ENCODE data around the gene ZNF573.
"Not testable (repeated sequence)": the region's sequence is repeated elsewhere in the genome, so short reads cannot be mapped to it uniquely, and the experiment has no call there.

ZNF573 gene

GRCh38 chr19:37779127-37780005 is at the start of gene ZNF573:
TSS of gene ZNF573 (minus strand) at chr19:37779586. CDS start at chr19:37773729, 5,857 bp downstream.
- Mint-ChIP-seq H3K4me3 (peak within 1 kb of the TSS; percentile 97), H3K27me3 (no peaks in the 10 kb centered on the region), H3K36me3 (peaks cover 28% of the 10 kb centered on the region), H3K4me1 (peaks cover 43% of the 10 kb centered on the region), H3K27ac (peak within 1 kb of the TSS; percentile 96), H3K9me3 (peaks cover 15% of the 10 kb centered on the region)

GRCh38 chr19:37817180-37817981 is 38.0 kb upstream of the ZNF573 start:
- peaks cover 38% of the 10 kb centered on the region for H3K9me3 Mint-ChIP-seq
- H3K4me1 Mint-ChIP-seq, result no peaks in the 10 kb centered on the region
- H3K27me3 Mint-ChIP-seq, result peaks cover 17% of the 10 kb centered on the region
- H3K27ac Mint-ChIP-seq, result no peak overlapping the region
- peaks cover 28% of the 10 kb centered on the region for H3K36me3 Mint-ChIP-seq
- H3K4me3 Mint-ChIP-seq, result no peak overlapping the region

DNA sequence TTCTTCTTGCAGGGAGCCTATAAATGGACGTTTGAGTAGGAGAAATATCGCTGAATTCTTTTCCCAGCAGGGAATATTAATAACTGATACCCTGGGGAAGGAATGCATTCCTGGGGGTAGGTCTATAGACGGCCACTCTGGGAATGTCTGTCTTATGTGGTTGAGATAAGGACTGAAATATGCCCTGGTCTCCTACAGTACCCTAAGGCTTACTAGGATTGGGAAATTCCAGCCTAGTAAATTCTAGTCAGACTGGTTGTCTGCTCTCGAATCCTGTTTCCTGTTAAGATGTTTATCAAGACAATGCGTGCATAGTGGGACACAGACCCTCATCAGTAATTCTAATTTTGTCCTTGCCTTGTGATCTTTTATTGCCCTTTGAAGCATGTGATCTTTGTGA is 36.2 kb upstream of the ZNF573 start:
- peaks cover 26% of the 10 kb centered on the region for H3K36me3 Mint-ChIP-seq
- peaks cover 28% of the 10 kb centered on the region for H3K9me3 Mint-ChIP-seq
- H3K27ac Mint-ChIP-seq, H3K4me1 Mint-ChIP-seq, H3K4me3 Mint-ChIP-seq: not testable (repeated sequence)
- peaks cover 16% of the 10 kb centered on the region for H3K27me3 Mint-ChIP-seq

DNA sequence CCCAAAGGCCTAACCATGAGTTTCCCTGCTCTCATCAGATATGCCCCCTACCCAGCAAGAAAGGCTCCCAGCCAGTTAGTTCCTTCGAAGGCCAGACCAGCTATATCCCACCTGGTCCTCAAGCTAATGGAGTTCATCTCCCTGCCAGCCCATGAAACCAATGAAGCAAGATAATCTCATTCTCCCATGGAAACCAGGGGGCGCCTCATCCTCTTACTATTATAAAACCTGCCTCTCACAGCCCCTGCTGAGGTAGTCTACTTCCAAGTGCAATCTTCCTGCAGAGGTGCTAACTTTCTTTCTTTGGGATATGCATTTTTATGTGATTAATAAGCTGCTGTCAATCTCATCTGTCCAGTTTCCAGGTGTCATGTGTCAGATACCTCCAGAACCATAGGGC is 34.0 kb upstream of the ZNF573 start:
- Mint-ChIP-seq H3K4me3 (no peak overlapping the region), H3K36me3 (peaks cover 15% of the 10 kb centered on the region), H3K27ac (no peak overlapping the region), H3K4me1 (no peaks in the 10 kb centered on the region), H3K27me3 (peaks cover 12% of the 10 kb centered on the region), H3K9me3 (peaks cover 18% of the 10 kb centered on the region)

GRCh38 chr19:37809366-37809765 is 30.0 kb upstream of the ZNF573 start:
- peaks cover 10% of the 10 kb centered on the region for H3K36me3 Mint-ChIP-seq
- no peak overlapping the region for H3K4me3 Mint-ChIP-seq
- H3K27ac Mint-ChIP-seq, result no peak overlapping the region
- H3K9me3 Mint-ChIP-seq, result peaks cover 21% of the 10 kb centered on the region
- H3K4me1 Mint-ChIP-seq, result no peaks in the 10 kb centered on the region
- no peaks in the 10 kb centered on the region for H3K27me3 Mint-ChIP-seq

DNA sequence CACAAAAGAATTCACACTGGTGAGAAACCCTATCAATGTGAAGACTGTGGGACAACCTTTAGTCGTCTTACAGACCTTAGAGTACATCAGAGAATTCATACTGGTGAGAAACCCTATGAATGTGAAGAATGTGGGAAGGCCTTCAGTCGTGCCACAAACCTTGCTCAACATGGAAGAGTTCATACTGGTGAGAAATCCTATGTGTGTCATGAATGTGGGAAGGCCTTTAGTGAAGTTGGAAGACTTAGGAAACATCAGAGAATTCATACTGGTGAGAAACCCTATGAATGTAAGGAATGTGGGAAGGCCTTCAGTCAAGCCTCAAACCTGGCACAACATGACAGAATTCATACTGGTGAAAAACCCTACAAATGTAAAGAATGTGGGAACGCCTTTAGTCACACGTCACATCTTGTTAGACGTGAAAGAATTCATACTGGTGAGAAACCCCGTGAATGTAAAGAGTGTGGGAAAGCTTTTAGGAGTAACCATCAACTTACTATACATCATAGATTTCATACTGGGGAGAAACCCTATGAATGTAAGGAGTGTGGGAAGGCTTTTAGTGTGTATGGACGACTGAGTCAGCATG is 24.0 kb upstream of the ZNF573 start:
- Mint-ChIP-seq H3K4me1 (no peaks in the 10 kb centered on the region), H3K27ac (no peak overlapping the region), H3K4me3 (no peak overlapping the region), H3K27me3 (peaks cover 1% of the 10 kb centered on the region), H3K9me3 (peaks cover 36% of the 10 kb centered on the region), H3K36me3 (peaks cover 28% of the 10 kb centered on the region)

GRCh38 chr19:37790244-37790925 is 11.0 kb upstream of the ZNF573 start:
- Mint-ChIP-seq H3K4me1 (no peaks in the 10 kb centered on the region), H3K27me3 (no peaks in the 10 kb centered on the region), H3K9me3 (peaks cover 37% of the 10 kb centered on the region), H3K4me3 (no peak overlapping the region), H3K36me3 (peaks cover 9% of the 10 kb centered on the region), H3K27ac (no peak overlapping the region)

GRCh38 chr19:37778613-37779126 is 716 bp downstream of the ZNF573 start:
- Mint-ChIP-seq H3K27ac (peak overlapping the region; percentile 96), H3K4me3 (peak overlapping the region; percentile 97), H3K9me3 (peaks cover 15% of the 10 kb centered on the region), H3K27me3 (no peaks in the 10 kb centered on the region), H3K36me3 (peaks cover 32% of the 10 kb centered on the region), H3K4me1 (peaks cover 46% of the 10 kb centered on the region)

DNA sequence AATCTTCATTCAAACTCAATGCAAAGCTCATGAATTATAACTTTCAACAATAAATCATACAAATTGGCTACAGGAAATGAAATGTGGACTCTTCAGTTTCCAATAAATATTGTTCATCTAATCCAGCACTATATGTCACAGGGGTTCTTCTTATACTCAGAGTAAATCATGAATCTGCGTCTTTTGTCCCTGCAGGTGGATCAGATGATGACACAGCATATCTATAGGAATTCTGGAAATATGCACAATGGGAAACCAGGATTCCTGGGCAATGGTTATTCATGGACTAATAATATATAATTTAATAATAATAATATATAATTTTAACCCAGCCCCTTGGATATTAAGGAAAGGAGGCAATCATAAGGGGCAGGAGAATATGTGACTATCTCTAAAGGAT is 8.4 kb downstream of the ZNF573 start:
- Mint-ChIP-seq H3K36me3 (peaks cover 61% of the 10 kb centered on the region), H3K27ac (no peak overlapping the region), H3K4me1 (peaks cover 22% of the 10 kb centered on the region), H3K9me3 (peaks cover 19% of the 10 kb centered on the region), H3K4me3 (no peak overlapping the region), H3K27me3 (no peaks in the 10 kb centered on the region)

DNA sequence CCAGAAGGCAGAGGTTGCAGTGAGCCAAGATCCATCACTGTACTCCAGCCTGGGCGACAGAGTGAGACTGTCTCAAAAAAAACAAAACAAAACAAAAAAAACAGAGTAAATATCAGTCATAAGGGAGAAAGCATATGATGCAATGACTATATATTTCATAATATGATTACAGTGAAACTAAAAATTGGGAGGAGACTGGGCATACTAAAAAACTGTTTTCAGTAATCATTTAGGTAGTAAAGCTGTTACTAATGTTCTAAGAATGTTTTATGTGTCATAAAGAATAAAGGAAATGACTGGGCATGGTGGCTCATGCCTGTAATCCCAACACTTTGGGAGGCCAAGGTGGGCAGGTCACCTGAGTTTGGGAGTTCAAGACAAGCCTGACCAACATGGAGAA is 15.9 kb downstream of the ZNF573 start:
- Mint-ChIP-seq H3K9me3 (peaks cover 17% of the 10 kb centered on the region), H3K36me3 (peaks cover 53% of the 10 kb centered on the region), H3K27me3 (no peaks in the 10 kb centered on the region), H3K4me1 (no peaks in the 10 kb centered on the region), H3K27ac (no peak overlapping the region), H3K4me3 (no peak overlapping the region)

GRCh38 chr19:37757683-37758082 is 21.7 kb downstream of the ZNF573 start:
- not testable (repeated sequence) for H3K27ac Mint-ChIP-seq, H3K4me3 Mint-ChIP-seq, H3K4me1 Mint-ChIP-seq, H3K27me3 Mint-ChIP-seq
- Mint-ChIP-seq H3K9me3 (peaks cover 11% of the 10 kb centered on the region), H3K36me3 (peaks cover 54% of the 10 kb centered on the region)

GRCh38 chr19:37738371-37738770 is 41.0 kb downstream of the ZNF573 start:
- Mint-ChIP-seq H3K36me3 (peaks cover 77% of the 10 kb centered on the region), H3K4me3 (no peak overlapping the region), H3K27ac (no peak overlapping the region)

DNA sequence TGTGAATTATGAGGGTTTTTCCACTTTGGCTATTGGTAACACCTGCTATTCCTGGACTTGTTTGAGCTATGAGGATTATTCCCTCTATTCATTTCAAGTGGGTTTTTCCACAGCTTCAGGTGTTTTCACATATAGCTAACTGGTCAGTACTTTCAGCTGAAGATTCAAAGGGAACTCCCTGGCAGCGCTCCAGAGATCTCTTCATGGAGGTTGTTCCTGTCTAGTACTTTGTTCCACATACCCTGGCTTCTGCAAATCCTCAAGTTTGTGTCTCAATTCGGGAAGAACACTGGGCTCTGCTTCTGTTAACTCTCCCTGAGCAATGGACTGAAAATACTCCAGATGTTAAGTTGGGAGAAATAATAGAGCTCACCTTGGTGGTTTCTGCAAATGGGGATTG is 54.2 kb downstream of the ZNF573 start:
- Mint-ChIP-seq H3K36me3 (peaks cover 9% of the 10 kb centered on the region), H3K4me3 (no peak overlapping the region), H3K9me3 (no peaks in the 10 kb centered on the region), H3K27ac (no peak overlapping the region), H3K27me3 (no peaks in the 10 kb centered on the region), H3K4me1 (no peaks in the 10 kb centered on the region)

More at GRCh38 chr19:37738371-37738770, 41.0 kb downstream of the ZNF573 start:
- H3K4me1 Mint-ChIP-seq, result no peaks in the 10 kb centered on the region
- peaks cover 40% of the 10 kb centered on the region for H3K9me3 Mint-ChIP-seq
- no peaks in the 10 kb centered on the region for H3K27me3 Mint-ChIP-seq

- H3K4me3 Mint-ChIP-seq, result peak overlapping the region; percentile 97
These were observed 59.5 kb downstream of the ZNF573 start for GRCh38 chr19:37719927-37720265.

More at GRCh38 chr19:37719927-37720265, 59.5 kb downstream of the ZNF573 start:
- H3K36me3 Mint-ChIP-seq, result peaks cover 11% of the 10 kb centered on the region
- H3K4me1 Mint-ChIP-seq, result peaks cover 13% of the 10 kb centered on the region
- no peaks in the 10 kb centered on the region for H3K9me3 Mint-ChIP-seq
- peak overlapping the region; percentile 76 for H3K27ac Mint-ChIP-seq
- no peaks in the 10 kb centered on the region for H3K27me3 Mint-ChIP-seq
